Left hindlimb (tissue), 1 donor: ENCODE results near the gene PRL.

Source experiments
- DNase-seq: peaks from one replicate; pipeline ENCODE4 v3.0.0-alpha.2; 2018

The PRL gene

DNA sequence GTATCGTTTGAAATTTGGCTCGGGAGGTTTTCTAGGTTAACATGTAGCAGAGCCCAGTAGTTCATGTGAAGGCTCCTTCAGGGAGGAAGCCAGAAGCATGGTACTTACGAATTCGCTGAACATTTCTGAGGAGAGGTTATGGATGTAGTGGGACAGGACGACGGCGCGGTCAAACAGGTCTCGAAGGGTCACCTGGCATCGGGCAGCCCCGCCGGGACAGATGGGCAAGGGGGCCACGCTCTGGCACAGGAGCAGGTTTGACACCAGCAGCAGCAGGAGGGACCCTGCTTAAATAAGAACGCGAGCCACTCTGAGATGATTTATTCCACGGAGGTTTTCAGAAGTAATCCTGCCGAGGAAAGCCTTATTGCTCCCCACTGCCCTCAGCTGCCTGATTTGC lies 2.5 kb downstream of the PRL start:
- no peak for DNase-seq

DNA sequence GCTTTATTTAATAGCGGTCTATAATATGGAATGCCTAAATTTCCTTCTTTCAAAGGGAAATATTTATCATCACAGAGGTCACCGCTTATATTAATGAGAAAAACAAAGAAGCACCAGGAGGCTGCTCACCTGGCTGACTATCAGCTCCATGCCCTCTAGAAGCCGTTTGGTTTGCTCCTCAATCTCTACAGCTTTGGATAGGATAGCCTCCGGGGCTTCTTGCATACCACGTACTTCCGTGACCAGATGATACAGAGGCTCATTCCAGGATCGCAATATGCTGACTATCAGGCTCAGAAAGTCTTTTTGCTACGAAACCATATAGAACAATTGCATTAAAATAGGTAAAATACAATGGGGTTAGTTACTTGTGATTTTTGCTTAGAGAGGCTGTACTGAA lies 6.8 kb downstream of the PRL start:
- DNase-seq: no peak

DNA sequence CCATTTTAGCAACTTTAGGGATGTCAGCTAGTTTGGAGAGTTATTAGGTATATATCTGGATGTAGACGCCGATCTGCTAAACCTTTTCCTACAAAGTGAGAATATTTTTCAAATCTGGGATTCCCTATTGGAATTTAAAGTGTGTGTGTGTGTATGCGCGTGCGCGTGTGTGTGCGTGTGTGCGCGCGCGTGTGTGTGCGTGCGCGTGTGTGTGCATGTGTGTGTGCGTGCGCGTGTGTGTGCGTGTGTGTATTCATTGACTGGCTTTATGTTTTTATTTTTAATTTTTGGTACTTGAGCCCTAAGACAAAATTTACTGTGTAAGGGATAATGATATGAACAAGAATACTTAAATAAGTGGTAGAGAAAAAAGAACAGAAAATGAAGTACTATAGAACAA lies 8.1 kb downstream of the PRL start:
- no peak for DNase-seq

DNA sequence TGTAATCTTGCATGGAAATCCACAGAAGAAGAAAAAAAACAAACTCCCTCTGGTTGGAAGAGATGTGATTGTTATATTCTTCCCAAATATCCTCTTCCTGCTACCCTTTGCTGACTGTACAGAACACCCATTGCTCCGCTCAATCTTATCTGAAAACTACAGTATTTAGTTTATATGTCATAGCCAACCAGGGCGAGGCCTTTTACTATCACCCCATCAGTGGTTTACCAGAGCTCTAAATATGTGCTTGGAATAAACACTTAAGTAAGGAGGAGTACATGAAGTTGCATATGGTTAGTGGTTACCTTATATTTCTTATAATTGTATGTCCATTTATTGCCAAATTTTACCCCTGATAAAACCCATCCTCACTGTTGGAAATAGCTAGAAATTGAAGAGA lies 12.2 kb downstream of the PRL start:
- DNase-seq: no peak

DNA sequence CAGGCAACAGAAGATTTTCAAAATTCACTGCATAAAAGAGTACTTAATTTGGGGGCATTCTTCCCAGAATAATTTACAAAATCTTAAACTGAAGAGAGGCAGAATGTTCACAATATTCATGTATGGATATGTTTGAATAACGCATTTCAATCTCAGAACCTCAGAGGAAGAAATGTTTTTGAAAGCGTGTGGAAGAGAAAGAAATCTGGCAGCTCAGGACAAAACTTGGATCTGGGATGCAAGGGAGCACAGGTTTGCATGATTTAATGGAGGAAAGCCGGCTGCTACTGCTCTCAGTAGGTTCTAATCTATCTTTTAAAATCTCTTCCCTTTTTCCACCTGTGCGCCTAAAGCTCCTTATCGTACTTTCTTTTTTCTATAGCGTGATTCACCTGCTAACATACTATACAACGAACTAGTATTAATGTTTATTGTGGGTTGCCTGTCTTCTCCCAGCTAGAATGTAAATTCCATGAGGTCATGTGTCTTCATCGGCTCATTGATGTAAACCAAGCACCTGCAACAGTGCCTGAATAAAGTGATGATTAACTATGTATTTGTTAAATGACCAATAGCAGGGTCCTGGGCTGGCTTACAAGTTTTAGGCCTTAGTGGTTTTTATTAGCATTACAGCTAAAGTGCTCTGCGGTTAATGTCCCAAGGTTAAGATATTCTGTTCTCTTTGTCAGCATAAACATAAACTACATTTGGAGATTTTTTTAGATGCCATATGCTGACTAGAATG lies 15.3 kb downstream of the PRL start:
- DNase-seq: no peak

DNA sequence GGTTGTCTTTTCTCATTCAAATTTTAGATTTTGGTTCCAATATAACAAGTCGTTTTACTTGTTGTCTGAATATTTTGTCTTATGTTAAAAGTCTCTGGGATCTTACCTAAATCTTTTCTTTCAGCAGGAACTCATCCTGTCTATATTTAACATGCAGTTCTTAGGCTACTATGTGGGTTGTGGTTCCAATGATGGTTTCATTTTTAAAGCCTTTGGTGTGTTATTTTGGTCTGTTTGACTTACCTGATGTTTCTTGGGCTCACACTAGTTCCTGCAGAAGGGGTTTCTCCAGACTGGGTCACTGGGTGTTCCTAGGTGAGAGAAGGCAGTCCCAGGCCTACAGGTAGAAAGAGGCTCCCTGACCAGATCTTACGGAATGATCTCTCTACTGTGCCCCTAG lies 17.4 kb downstream of the PRL start:
- no peak for DNase-seq

DNA sequence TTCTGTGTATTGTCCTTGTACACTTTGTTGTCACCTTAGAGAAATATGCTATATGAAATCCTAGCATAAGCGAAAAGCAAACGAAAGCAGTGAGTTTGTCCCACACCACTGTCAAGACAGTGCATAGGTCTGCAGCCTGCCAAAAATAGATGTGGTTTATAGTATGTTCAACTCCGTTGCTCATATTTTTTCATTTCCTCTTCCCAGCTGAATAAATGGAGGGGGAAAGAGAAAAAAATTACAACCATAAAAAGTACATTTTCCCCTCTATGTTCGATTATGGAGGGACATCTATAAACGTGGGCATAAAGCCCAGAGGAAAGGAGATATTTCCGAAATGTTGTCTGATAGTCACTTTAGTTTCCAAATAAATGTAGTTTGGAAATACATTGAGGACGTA lies 25.8 kb downstream of the PRL start:
- DNase-seq: no peak

DNA sequence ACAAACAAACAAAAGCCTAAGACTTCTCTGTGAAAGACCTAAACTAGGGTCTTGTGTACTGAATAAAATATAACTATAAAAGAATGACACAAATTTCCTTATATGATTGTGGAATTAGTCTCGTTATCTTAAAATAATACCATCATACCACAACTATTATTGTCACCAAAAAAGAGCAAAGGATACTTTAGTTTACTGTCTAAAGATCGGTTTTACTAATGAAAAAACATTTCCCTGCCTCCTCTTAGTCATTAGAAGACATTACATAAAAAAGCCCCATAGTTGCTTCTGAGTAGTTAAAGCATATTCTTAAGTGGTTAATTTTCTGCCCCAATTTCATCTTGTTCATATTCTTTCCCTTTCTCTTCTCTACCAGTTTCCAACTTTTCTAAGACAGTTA lies 33.1 kb downstream of the PRL start:
- no peak for DNase-seq

DNA sequence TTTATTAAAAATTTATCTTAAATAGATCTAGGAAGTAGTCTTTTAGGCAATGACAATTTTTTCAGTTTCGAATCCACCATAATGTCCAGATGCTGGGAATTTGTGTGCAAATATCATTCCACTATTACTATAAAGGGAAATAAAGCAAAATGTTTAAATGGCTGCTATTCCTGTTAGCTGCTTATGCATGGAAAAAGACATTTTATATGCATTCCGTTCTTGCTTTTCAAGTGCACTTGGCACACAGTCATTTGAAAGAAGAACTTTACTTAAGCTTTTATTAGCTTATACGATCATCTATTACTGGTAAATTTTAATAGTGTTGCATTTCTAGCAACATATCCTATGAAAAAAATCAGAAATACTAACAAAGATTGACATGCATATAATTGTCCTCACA lies 42.0 kb downstream of the PRL start:
- DNase-seq: no peak

DNA sequence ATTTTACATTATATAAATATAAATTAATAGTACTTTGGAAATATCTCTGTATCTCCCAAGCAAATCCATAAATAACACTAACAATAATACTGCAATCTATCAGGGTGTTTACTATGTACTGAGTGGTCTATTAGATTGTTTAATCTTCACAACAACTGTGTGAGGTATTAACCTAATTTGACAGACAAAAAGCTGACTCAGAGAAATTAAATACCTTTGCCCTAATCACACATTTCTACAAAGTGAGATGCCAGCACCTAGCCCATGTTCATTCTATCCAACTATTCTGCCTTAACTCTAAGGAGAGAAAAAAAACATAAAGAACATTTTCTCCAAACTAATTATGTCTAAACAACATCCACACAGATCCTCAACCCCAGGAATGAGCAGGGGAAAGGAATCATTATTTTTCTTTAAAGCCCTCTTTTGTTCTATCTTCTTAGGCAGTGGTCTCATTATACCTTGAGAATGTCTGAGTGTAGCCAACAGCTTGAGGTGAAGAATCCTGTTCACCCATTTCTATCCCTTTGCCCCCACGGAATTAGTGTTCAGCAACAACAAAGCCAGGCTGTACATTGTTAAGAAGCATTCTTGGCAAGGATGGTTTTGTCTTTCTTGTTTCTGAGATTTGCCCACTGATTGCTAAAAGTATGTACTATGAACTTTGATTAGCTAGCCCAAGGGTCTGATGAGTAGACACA lies 42.7 kb downstream of the PRL start:
- no peak for DNase-seq

DNA sequence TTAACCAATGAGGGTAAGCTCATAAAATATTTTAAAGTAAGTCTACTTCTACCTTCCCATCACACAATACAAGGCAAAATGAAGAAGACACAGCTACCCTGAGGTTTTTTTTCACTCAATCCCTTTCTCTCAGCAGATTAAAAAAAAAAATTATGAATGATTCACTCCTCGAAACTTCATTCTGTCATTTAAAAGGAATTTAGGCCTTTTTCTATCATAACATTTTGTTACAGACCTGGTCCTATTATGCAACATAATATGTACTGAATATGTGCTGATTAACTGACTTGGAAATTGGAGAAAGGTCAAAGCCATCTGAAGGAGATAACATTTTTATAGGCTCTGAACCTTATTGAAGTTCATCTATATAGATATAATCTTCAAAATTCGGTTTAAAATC lies 45.5 kb downstream of the PRL start:
- DNase-seq: no peak

DNA sequence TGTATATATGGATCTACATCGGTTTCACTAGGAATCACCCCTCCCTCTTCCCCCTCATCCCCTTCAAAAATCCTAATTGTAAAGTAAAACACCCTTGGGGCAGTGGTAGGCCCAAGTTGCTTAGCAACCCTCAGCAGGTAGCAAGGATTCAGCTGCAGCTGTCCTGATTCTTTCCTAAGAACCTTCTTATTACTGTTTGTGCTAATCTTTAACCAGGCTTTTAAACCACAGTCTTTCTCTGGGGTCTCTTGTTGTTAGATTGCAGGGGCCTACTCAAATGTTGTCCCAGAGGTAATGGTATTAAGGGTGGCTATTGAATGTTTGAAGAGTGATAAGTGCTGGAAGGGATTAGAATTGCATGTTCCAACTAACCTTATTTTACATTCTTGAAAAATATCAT lies 46.4 kb downstream of the PRL start:
- DNase-seq: no peak

DNA sequence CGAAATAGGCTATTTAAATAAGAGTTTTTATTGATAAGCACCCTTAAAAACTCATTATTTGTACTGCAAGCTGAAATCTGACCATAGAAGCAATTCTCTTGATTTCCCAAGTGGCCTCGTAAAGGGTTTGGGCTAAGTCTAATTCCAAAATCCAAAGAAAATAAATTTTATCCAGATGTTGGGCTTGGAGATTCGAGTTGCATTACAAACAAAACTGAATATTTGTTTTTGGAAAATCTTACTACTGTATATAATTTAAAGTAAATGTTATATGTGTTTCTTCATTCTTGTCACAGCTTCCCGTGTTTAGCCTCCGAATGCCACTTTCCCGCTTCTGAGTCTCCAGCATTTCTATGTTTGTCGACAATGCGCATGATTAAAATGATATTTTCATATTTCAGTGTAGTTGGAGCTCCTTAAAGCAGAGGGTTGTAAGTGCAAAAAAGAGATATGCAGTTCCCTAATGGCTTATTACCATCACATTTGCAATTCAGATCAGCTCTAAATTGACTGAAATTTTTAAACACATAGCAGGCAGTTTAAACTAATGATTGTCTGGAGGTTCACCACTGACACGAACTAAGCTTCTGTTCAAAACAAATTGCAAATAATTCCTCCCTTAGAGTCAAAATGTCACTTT lies 47.0 kb downstream of the PRL start:
- DNase-seq: no peak

DNA sequence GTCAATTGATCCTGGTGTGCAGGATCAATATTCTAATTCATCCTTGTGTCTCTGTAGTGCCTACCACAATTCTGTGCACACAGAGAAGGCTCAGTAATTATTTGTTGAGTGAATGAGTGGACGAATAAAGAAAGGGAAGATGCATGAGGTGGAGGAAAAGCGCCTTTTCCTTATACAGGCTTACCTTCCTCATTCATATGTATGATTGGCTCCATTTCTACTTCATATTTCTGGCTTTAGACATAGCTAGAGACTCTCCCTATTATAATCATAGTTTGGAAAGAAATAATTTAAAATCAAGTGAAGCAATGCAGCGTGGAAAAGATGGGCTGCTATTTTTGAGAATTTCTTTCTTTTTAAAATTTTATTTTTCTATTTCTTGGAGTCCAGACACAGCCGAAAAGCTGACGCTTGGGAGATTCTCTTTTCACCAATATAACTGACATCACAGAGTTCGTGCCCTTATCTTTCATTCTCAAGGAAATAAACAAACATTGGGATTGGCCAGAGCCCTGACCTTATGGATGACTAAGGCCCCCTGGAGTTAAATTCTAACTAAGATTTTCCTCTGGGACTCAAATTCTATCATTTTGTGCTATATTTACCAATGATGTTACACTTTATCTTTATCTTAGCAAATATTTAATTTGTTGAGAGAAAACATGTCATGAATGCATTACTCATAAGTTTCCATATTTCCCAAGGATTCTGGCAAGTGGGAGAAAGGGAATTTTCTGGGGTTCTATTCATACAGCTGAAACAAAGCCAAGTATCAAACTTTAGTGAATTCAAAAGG lies 48.1 kb downstream of the PRL start:
- no peak for DNase-seq

DNA sequence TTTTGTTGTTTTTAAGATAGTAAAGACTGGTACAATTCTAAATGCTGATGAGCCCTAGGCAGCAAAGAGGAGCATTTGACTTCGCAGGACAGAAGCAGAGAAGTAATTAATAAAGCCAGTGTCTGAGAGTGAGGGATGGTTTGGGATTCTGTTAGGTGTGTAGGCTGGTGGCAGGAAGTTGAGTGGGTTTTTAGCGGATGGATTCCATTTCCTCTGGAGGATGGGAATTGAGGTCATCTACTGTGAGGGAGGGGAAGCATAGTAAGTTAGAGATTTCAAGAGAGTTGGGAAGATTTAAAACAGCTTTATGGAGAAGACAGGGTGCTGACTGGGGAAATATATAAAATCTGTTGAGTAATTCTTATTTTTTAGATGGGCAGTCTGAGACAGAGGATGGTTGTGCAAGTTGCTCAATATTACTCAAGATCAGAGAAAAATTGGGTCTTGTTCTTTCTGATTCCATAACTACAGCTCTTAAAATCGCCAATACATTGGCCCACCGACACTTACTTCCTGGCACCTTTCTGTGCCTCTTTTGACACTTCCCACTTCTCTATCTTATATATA lies 48.8 kb downstream of the PRL start:
- DNase-seq: no peak

DNA sequence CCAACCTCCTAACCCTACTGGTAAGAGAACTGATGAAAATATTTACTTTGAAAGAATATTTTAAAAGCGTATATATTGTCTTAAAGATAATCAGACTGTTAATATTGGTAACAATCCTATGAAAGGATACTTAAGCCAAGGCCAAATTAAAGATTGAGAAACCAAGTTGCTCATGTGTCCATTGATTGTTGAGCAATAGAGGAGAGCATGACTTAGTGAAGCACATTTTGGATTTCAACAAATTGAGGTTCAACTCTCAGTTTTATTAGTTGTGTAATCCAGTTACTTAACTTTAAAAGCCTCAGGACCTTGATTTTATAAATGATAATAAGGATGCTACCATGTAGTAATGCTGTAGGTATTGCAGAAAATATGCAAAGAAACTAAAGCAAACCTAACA lies 56.8 kb downstream of the PRL start:
- no peak for DNase-seq

DNA sequence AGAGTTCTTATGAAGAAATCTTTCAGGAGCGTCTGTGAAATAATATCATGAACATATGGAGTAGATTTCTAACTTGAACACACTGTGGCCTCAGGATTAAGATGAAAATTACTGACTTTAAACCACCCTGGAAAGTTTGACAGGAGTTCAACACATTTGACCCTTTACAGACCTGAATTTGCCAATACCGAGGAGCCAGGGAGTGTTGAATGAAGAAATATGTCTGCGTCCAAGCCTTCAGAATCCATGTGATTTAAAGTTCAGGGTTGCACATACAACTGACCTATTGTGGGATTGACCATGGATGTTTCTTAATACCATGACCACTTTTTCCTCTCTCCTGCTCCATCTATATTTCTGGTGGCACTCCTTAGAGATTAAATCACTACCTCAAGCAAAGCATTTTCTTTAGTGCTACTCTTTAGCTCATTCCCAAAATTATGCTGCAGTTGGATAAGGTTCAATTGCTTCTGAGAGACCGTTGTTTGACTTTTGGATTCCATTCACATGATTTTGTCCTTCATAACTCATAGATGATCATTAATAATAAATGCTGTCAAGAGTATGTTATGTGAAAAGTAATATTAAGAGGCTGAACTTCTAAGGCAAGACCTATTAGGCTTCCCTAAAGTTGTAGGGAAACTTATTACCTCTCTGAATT lies 57.4 kb downstream of the PRL start:
- no peak for DNase-seq

DNA sequence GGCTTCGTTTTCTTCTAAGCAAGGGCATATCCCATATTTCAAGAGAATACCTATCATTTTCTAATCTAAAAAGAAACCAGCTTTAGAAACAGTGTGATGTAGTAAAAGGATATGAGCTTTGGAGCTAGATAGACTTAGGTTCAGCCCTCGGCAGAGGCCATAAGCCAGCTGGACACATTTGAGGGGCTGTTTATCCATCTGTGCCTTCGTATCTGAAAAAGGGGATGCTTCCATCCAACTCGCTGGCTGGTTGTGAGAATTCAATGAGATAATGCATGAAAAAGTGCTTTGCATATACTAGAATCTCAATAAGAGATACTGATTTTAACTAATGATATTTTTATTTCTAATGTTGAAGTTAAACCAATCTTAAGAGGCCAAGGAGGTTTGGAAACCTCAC lies 58.0 kb downstream of the PRL start:
- DNase-seq: no peak

DNA sequence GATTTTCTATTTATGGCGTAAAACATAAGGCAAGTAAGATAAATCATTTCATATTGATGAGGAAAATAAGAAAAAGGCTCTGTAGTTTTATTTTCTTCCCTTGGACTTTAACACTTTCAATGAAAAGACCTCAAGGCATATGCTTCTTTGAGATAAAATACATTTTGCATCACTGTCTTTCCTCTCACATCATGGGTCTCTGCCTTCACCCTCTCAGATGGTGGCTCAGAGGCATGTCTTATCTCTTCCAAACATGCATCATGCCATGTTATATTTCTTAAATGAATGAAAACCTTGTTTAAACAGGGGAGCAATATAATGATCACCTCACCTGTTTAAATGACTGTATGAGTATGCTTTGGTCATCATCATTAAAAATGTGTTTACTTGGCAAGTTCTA lies 59.3 kb downstream of the PRL start:
- no peak for DNase-seq
